NB4 (cell line): Measurements from ENCODE around the gene TMC8.

ENCODE experiments used
- MAX ChIP-seq: IDR thresholded peaks from 2 replicates; pipeline ENCODE4 v1.6.1; 2011; ENCODE audit warnings: low read depth, low read length
- TF ChIP-seq, protein P1 (sequence below): IDR thresholded peaks from one replicate; pipeline ENCODE4 v1.5.1; 2012; ENCODE audit warnings: low read depth, low read length

GRCh38 chr17:78148286-78149016 is 17.9 kb downstream of the TMC8 start:
- no peak for TF ChIP-seq MAX
- TF ChIP-seq, protein P1, sequence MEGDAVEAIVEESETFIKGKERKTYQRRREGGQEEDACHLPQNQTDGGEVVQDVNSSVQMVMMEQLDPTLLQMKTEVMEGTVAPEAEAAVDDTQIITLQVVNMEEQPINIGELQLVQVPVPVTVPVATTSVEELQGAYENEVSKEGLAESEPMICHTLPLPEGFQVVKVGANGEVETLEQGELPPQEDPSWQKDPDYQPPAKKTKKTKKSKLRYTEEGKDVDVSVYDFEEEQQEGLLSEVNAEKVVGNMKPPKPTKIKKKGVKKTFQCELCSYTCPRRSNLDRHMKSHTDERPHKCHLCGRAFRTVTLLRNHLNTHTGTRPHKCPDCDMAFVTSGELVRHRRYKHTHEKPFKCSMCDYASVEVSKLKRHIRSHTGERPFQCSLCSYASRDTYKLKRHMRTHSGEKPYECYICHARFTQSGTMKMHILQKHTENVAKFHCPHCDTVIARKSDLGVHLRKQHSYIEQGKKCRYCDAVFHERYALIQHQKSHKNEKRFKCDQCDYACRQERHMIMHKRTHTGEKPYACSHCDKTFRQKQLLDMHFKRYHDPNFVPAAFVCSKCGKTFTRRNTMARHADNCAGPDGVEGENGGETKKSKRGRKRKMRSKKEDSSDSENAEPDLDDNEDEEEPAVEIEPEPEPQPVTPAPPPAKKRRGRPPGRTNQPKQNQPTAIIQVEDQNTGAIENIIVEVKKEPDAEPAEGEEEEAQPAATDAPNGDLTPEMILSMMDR = no peak
